Vagina (tissue), 2 donors: ENCODE measurements around the gene CLCA2. TPM values are rescaled to one million over a fixed set of nuclear protein-coding genes. Genes with fewer than 3 reads are reported as not detected.

ENCODE experiments used
- DNase-seq, 2 donors: peaks; one replicate each; pipeline ENCODE4 v3.0.0-alpha.2; 2017; ENCODE audit errors: extremely low spot score in 2 of 2
- H3K27ac ChIP-seq: fragments of 200-600 bp; sonication (generic); one replicate; pipeline ENCODE4 v1.5.1; 2019
- H3K27me3 ChIP-seq: fragments of 200-600 bp; sonication (generic); one replicate; pipeline ENCODE4 v1.5.1; 2019
- H3K36me3 ChIP-seq, 2 donors: fragments of 200-600 bp; sonication (generic); one replicate each; pipeline ENCODE4 v1.5.1; 2017 to 2019
- H3K4me1 ChIP-seq: fragments of 200-600 bp; sonication (generic); one replicate; pipeline ENCODE4 v1.5.1; 2019
- H3K4me3 ChIP-seq, 2 donors: fragments of 200-600 bp; sonication (generic); 1 replicate in 1 of 2; 2 replicates in 1 of 2; pipeline ENCODE4 v1.5.1; 2016 to 2019
- H3K9me3 ChIP-seq: fragments of 200-600 bp; sonication (generic); one replicate; pipeline ENCODE4 v1.5.1; 2019
- CTCF ChIP-seq, 3 experiments: fragments of 450-650 bp in 2 of 3; fragments of 200-600 bp in 1 of 3; sonication (generic) in 1 of 3; IDR thresholded peaks; one replicate each; pipeline ENCODE4 v1.5.1; 2017 to 2019; ENCODE audit warnings: antibody characterized with exemption in 3 of 3, mild to moderate bottlenecking in 2 of 3, moderate library complexity in 2 of 3
- POLR2A ChIP-seq, 2 donors: fragments of 450-650 bp; IDR thresholded peaks; one replicate each; pipeline ENCODE4 v1.6.1; 2017; ENCODE audit warnings: antibody characterized with exemption in 2 of 2, mild to moderate bottlenecking in 2 of 2, moderate library complexity in 2 of 2
- POLR2AphosphoS5 ChIP-seq, 2 donors: sonication (generic); formaldehyde crosslinking; IDR thresholded peaks; one replicate each; pipeline ENCODE4 v1.9.0; 2017; ENCODE audit warnings: antibody characterized with exemption in 2 of 2, mild to moderate bottlenecking in 2 of 2, low read depth in 1 of 2; ENCODE audit not compliant: insufficient read depth in 1 of 2
- intact Hi-C: fragments of 100-400 bp; cut with DNase I; formaldehyde crosslinking; loops from one replicate; pipeline ENCODE4 v1.15.1; 2023
- total RNA-seq: library from RNA; depleted of rRNA; stranded (reverse); fragments of >200 nt; gene quantifications from one replicate; pipeline ENCODE4 v1.2.3, GENCODE V29; 2016

CLCA2 gene
- total RNA-seq, 1 donor from 2014 or later, result 65.8 TPM

GRCh38 chr1:86394416-86394815 lies 29.6 kb upstream of the CLCA2 start:
- DNase-seq, result no peak
- Histone ChIP-seq H3K27ac (no peak overlapping the region), H3K4me1 (peaks cover 26% of the 10 kb centered on the region), H3K4me3 (no peak overlapping the region), H3K9me3 (no peaks in the 10 kb centered on the region), H3K27me3 (no peaks in the 10 kb centered on the region), H3K36me3 (no peaks in the 10 kb centered on the region)
- intact Hi-C loops, result loop anchor here (10.0 kb wide), 1 partner anchor 110 kb away; no protein-coding TSS in a partner anchor
- TF ChIP-seq CTCF (IDR thresholded peaks at IDR 0.05) (no peak), POLR2AphosphoS5 (IDR thresholded peaks at IDR 0.05; ENCODE audit: insufficient read depth in 1 of 2, low read depth in 1 of 2) (no peak), POLR2A (IDR thresholded peaks at IDR 0.05) (no peak)

DNA sequence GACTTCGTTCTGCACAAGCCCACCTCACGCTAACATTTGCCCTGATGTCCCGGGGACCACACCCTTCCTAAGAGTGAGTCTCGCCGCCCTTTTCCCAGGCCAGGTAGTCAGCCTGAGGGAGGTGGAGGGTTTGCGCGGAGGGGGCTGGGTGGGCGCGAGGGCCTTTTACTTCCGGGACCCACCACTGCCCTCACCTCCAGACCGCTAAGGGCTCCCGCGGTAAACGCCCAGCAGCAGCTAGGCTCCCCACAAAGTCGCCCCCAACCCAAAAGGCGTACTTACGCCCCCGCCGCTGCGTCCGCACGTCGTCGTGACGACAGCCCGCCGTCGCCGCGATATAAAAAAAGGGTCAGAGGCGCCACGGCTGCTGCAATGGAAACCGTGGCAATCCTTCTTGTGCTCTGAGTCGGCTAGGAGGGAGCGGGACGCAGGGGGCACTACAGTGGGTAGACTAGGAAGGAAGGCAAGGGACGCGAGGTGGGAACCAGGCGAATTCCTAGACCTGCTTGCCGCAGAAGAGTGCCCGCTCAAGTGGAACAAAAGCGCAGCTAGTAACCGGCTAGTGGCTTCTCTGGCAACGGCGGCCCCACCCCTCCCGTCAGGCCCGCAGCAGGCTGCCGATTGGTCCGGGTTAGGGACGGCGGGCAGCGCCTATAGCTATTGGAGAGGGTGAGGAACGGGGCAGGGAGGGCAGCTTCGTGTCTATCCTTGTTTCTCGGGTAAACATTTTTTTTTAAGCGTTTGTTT lies 28.0 kb upstream of the CLCA2 start, which contains the start of gene ODF2L:
Gene ODF2L, minus strand, starts transcription at position 573 of the 747 bp plus-strand sequence. CDS start 9,296 bp downstream, outside the sequence.
- no peaks in the 10 kb centered on the region for H3K9me3 ChIP-seq
- H3K36me3 ChIP-seq, result no peaks in the 10 kb centered on the region
- H3K27ac ChIP-seq, result peak within 1 kb of the TSS; percentile 80
- no peak for DNase-seq
- intact Hi-C loops, result loop anchor here (10.0 kb wide), 1 partner anchor 109 kb away; no protein-coding TSS in a partner anchor
- H3K4me1 ChIP-seq, result peaks cover 26% of the 10 kb centered on the region
- H3K4me3 ChIP-seq, result peak within 1 kb of the TSS; percentile 88 to 98
- TF ChIP-seq CTCF (IDR thresholded peaks at IDR 0.05) (no peak), POLR2AphosphoS5 (IDR thresholded peaks at IDR 0.05; ENCODE audit: insufficient read depth in 1 of 2, low read depth in 1 of 2) (peak; percentile 64 to 93), POLR2A (IDR thresholded peaks at IDR 0.05) (peak in 1 of 2 donors; percentile 55)
- no peaks in the 10 kb centered on the region for H3K27me3 ChIP-seq

- H3K27me3 ChIP-seq, result no peaks in the 10 kb centered on the region
- H3K4me1 ChIP-seq, result peaks cover 26% of the 10 kb centered on the region
- peak overlapping the region; percentile 80 for H3K27ac ChIP-seq
- H3K9me3 ChIP-seq, result no peaks in the 10 kb centered on the region
- DNase-seq, result no peak
- intact Hi-C loops, result loop anchor here (10.0 kb wide), 1 partner anchor 108 kb away; no protein-coding TSS in a partner anchor
- H3K4me3 ChIP-seq, result peak overlapping the region; percentile 88 to 98
- no peak for TF ChIP-seq CTCF (IDR thresholded peaks at IDR 0.05)
- no peak for TF ChIP-seq POLR2AphosphoS5 (IDR thresholded peaks at IDR 0.05; ENCODE audit: insufficient read depth in 1 of 2, low read depth in 1 of 2)
- no peak for TF ChIP-seq POLR2A (IDR thresholded peaks at IDR 0.05)
- H3K36me3 ChIP-seq, result no peaks in the 10 kb centered on the region
These were observed 27.5 kb upstream of the CLCA2 start for GRCh38 chr1:86396498-86396890.

DNA sequence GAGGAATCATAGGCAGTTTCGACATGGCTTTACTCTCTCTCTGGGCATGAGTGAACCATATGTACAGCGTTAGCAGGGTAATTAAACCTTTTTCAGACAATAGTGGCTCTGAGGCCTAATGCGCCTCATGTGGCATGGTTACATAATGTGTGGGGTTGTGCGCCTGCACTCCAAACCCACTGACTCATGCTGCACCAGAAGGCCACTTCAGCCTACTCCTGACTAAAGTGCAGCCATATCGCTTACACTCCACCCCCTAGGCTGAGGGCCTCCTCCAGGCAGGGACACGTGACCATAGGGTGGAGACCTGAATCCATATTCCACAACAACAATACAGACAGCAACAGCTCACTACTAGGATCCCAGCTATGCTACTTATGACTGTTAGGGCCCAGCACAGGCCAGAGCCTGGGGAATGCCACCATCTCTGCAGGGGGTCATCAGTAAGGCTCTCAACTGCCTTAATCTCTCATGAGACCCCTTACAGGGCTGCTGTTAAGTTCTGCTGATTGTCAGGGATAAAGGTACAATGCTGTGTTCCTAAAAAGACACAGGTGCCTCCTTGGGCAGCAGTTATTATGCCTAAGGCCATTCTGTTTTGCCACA lies 14.5 kb upstream of the CLCA2 start:
- Histone ChIP-seq H3K27me3 (no peaks in the 10 kb centered on the region), H3K27ac (no peak overlapping the region), H3K36me3 (no peaks in the 10 kb centered on the region), H3K9me3 (no peaks in the 10 kb centered on the region), H3K4me1 (no peaks in the 10 kb centered on the region), H3K4me3 (no peak overlapping the region)
- intact Hi-C loops, result no loop called here
- DNase-seq, result no peak
- TF ChIP-seq POLR2A (IDR thresholded peaks at IDR 0.05) (no peak), CTCF (IDR thresholded peaks at IDR 0.05) (no peak), POLR2AphosphoS5 (IDR thresholded peaks at IDR 0.05; ENCODE audit: insufficient read depth in 1 of 2, low read depth in 1 of 2) (no peak)
